Loucy (cell line): ENCODE results near the gene BTBD1.
"Not testable (repeated sequence)": the region's sequence is repeated elsewhere in the genome, so short reads cannot be mapped to it uniquely, and the experiment has no call there.

Source experiments
- CTCF ChIP-seq: fragments of 200-600 bp; sonication (generic); conservative IDR thresholded peaks from 2 replicates; pipeline ENCODE4 v1.5.1; 2014; ENCODE audit warnings: mild to moderate bottlenecking, antibody characterized with exemption, low read length
- EZH2phosphoT487 ChIP-seq: fragments of 200-600 bp; IDR thresholded peaks from 2 replicates; pipeline ENCODE4 v1.6.1; 2018; ENCODE audit warnings: antibody characterized with exemption, mild to moderate bottlenecking, moderate library complexity, borderline replicate concordance

GRCh38 chr15:83085461-83085860 is 18.4 kb upstream of the BTBD1 start:
- TF ChIP-seq CTCF, result peak; percentile 24
- TF ChIP-seq EZH2phosphoT487, result not testable (repeated sequence)
